GM18907 (cell line): ENCODE measurements around the gene GNPTG.
"Not testable (repeated sequence)": the region's sequence is repeated elsewhere in the genome, so short reads cannot be mapped to it uniquely, and the experiment has no call there.

Source experiments
- ATAC-seq: cut with Tn5 transposase; IDR thresholded peaks from one replicate; pipeline ENCODE4 v1.9.1; 2021; ENCODE audit warnings: mild to moderate bottlenecking, moderate library complexity; ENCODE audit not compliant: unreplicated experiment

GNPTG gene

DNA sequence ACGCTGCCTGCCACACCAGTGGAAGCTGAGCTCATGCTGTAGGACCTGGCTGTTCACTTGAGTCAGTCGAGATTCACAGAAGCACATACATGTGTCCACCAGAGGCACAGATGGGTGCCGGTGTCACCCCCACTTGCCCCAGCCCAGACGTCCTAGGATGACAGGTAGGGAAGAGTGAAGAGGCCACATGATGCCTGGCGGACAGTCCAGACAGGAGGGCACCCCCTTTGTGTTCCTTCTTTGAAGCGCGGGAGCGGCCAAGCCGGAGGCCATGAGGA lies 33.5 kb upstream of the GNPTG start:
- ATAC-seq: no peak

DNA sequence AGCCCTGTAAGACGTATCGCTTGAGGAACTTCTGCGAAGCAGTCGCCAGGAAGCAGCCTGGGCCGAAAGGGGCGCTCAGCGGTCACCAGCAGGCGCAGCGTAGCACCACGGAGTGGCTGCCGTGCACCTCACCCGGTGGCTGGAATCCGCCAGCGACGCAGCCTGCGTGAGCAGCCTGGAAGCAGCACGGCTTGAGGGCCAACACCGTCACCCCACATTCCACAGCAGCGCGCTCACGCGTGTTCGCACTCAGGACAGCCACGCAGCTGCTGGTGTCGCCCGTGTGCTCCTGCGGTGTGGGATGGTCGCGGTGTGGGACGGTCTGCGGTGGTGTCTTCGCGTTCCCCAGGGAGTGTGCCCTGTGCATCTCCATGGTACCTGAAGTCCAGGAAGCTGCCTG lies 32.7 kb upstream of the GNPTG start:
- no peak for ATAC-seq

DNA sequence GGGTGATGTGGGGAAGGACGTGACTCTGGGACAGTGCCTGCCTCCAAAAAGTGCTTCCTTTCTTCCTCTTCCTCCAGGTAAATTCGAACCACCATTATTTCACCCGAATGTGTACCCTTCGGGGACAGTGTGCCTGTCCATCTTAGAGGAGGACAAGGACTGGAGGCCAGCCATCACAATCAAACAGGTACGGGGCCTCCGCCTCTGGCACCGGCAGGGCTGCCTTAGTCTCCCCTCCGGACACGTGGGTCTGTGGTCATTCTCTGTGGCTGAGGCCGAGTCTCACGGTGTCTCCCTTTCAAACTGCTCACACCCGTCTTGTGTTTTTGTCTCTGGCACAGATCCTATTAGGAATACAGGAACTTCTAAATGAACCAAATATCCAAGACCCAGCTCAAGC lies 31.6 kb upstream of the GNPTG start:
- ATAC-seq: no peak

DNA sequence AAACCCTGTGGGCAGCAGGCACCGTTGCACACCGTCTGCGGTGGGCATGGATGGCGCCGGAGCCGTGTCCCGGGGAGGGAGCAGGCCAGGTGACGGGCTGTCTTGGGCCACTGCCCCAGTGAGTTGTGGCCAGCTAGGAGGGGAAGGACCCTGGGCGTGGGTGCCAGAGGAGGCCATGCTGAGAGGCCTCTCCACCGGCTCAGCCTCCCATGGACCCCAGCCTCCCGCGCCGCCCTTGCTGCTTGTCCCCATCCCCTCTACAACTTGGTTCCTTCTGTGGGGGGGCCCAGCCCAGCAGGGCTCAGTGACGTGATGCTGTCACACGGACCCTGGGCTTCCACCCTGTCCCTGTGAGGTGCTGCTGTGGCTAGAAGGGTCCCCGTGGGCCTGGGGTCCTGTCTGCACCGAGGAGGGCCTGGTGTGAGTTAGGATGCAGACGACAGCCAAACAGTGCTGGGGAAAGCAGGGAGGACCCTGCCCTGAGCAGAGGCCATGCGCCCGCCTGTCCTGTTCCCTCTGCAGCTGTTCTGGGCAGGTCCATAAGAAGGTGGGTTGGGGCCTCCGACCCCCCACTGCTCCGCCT lies 31.0 kb upstream of the GNPTG start:
- ATAC-seq: no peak

DNA sequence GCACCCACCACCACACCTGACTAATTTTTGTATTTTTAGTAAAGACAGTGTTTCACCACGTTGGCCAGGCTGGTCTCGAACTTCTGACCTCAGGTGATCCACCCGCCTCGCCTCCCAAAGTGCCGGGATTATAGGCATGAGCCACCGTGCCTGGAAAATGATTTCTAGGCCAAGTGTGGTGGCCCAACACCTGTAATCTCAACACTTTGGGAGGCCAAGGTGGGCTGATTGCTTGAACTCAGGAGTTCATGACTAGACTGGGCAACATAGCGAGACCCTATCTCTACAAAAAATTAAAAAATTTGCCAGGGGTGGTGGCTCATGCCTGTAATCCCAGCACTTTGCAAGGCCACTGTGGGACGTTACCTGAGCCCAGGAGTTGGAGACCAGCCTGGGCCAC lies 29.3 kb upstream of the GNPTG start:
- no peak for ATAC-seq

DNA sequence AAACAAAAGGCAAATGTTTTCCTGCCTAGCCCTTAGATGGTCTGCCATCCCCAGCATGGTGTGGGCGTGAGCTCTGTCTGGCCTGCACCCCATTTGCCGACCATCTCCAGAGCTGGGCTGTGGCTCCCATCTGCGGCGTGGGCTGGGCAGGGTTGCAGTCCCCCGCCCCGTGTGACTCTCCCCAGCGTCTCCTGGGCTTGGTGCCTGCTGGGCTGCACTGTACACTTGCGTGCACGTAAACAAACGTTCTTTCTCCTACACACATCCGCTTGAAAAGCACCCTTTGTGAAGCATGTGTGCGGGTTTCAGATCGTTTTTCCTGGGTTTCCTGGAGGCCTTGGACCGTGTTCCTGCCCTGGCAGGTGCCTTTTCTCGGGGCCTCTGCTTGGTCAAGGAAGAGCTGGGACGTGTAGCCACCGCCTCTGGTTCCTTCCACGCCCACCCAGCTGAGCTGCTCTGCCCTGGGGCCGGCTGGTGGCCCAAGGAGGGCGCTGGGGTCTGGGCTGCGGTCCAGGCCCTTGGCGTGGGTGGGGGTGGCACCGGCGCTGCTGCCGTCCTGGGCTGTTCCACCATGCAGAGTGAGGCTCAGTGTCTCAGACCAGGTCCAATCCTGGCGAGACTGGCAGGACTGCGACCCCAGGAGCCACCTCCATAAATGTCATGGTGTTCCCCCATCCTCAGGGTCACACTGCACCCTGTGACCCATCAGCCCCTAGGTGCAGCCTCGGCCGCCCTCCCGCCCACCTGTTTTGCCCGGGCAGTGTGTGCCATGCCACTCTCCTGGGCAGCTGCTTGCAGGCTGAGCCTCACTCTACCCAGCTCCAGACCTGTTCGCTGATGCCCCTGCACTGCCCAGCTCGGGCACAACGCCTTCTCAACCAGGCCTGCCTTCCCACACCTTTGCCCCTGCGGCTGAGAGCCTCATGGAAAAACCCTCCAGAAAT lies 28.2 kb upstream of the GNPTG start:
- ATAC-seq: no peak

DNA sequence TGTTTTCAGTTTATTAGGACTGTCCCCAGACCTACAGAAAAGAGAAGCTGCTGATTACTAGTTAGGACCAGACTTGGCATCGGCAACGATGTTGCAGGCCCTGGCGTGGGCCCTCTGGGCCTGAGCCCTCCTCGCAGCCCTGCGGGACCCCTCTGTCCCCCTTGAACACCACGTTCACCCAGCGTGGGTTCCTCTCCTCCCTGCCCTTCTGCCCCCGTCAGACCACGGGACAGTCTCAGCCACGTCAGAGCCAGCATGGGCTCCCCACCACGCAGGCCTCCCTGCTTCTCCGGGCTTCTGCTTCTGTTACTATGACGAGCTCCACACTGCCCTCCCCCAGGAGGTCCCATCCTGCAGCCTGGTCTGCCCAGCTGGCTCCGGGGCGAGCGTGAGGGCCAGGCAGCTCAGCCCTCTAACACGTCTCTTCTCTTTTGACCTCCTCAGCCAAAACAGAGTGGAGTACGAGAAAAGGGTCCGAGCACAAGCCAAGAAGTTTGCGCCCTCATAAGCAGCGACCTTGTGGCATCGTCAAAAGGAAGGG lies 27.4 kb upstream of the GNPTG start:
- ATAC-seq: no peak

DNA sequence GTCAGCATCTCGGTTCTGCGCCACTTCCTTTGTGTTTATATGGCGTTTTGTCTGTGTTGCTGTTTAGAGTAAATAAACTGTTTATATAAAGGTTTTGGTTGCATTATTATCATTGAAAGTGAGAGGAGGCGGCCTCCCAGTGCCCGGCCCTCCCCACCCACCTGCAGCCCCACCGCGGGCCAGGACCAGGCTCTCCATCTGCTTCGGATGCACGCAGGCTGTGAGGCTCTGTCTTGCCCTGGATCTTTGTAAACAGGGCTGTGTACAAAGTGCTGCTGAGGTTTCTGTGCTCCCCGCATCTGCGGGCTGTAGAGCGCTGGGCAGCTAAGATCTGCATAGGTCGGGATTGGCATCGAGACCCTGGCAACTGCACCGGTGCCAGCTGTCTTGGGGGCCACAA lies 26.5 kb upstream of the GNPTG start:
- ATAC-seq: no peak

DNA sequence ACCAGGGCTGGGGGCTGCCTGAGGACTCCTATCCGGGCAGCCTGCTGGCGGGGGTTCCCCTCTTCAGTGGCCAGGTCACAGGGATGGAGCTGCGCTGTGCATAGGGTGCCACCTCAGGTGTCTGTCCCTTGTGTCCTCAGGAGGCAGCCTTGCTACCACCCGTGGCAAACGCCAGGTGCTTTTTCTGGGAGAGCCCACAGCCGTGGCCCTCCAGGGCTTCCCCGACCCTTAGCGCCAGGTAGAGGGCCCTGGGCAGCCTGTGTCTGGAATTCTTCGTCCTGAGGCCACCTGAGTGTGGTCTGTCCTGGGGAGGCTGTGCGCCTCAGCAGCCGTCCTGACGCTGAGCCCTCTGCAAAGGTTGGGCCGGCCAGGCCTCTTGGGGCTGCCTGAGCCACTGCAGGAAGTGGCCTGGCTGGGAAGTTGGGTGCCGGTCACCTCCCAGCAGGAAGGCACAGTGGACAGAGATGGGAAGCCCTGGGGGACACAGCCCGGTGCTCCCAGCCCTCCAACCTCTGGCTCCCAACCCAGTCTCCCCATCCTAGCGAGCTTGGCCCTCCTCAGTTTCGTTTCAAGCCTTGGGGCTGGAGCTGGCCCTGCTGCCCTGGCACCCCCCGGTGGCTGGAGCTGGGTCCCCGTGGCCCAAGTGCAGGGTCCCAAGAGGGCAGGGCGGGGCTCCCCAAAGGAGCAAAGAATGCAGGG lies 25.9 kb upstream of the GNPTG start:
- ATAC-seq: no peak

DNA sequence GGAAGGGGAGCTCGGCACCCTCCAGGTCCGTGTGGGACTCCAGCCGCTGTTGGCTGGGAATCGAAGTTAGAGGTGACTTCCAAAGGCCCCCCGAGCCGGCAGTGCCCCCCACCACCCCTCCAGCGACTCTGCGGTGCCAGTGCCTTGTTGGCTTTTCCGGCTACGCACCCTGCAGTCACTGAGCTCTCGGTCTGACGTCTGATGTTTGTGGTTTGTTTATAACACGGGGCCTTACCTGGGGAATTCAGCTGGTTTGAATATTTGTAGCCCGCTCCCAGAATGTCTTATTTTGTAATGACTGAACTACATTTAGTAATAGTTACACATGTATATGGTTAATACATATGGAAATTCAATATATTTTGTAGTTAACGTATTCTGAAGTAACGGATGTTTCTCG lies 25.3 kb upstream of the GNPTG start:
- no peak for ATAC-seq

DNA sequence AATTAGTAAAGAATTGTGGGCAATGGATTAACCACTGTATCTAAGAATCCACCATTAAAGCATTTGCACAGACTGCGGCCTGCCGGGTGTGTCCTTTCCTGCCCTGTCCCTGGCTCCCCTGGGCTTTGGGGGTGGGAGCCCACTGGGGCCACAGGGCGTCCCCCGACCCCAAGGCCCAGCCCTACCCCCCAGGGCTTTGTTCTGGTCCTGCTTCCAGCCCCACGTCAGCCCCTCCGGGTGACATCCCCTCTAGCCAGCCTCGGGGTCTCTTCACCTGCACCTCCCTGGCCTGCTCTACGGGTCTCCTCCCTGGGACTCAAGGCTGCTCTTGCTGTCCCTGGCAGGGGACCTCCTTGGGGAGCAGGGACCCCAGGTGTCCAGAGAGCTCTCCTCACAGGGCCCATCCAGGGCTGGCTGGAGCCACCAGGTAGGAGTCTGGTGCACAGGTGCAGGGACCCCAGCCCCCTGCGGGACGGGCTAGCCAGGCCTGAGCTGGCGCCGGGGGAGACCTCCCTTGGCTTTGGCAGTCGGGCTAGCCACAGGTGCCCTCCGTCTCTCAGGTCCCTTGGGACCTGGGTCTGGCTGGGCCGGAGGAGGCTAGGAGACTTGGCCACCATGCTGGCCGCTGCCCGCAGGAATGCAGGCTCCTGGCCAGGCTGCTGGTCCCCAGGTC lies 24.6 kb upstream of the GNPTG start:
- no peak for ATAC-seq

DNA sequence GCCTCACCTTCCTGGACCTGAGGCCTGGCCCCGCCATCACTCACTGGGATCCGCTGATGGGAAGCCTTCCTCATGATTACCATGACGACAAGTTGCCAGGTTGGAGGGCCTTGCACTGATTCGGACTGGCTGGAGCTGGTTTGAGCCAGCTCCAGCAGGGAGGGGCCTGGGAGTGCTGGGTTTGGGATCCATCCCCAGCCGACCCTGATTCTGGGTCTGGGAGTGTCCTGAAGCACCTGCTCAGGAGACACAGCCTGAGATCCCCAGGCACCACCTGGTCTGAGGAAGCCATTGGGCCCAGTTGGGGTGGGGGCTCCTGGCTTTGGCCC lies 24.1 kb upstream of the GNPTG start:
- ATAC-seq: no peak

DNA sequence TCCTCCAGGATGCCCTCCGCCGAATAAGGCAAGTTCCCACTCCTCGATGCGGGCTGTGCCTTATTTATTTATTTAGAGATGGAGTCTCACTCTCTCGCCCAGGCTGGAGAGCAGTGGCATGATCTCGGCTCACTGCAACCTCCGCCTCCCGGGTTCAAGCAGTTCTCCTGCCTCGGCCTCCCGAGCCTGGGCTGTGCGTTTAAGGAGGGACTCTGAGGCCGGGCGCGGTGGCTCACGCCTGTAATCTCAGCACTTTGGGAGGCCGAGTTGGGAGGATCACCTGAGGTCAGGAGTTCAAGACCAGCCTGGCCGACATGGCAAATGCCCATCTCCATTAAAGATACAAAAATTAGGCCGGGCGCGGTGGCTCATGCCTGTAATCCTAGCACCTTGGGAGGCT lies 23.6 kb upstream of the GNPTG start:
- ATAC-seq: not testable (repeated sequence)

DNA sequence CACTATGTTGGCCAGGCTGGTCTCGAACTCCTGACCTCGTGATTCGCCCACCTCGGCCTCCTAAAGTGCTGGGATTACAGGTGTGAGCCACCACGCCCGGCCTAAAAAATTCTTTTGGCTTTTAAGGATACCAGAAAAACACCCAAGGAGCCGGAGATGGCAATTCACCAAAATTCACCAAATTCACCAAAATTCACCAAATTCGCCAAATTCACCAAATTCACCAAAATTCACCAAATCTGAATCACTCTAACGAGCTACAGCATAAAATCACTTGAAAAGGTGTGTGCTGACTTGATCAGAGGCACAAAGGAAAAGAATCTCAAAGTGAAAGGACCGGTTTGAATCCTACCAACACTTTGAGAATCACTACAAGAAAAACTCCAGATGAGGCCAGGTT lies 22.8 kb upstream of the GNPTG start:
- not testable (repeated sequence) for ATAC-seq

DNA sequence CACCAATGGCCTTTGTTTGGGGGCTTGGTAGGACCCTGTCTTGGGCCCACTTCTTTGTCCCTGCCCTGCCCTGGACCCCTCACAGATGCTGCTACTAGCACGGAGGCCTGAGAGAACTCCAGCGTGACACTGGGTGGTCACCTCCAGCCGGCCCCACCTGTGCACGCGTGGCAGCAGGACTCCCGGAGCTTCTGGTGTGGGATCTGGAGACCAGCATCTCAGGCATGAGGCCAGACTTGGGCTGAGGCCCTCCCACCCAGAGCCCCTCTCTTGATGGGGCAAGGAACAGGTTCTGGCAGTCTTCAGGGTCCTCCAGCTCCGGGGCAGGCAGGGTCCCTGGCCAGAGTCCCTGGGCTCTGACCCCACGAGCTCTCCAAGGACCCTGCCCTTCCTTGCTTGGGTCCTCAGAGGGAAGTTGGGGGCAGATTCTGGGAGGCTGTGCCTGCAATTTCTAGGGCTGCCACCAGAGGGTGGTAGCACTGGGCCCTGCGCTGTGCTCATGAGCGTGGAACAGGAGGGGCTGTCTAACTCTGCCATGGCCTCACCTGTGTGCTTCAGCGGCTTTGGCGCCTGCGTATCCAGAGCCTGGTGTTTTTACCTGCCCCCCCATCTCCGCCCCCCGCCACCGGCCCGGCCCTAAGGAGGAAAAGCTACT lies 21.3 kb upstream of the GNPTG start:
- no peak for ATAC-seq

DNA sequence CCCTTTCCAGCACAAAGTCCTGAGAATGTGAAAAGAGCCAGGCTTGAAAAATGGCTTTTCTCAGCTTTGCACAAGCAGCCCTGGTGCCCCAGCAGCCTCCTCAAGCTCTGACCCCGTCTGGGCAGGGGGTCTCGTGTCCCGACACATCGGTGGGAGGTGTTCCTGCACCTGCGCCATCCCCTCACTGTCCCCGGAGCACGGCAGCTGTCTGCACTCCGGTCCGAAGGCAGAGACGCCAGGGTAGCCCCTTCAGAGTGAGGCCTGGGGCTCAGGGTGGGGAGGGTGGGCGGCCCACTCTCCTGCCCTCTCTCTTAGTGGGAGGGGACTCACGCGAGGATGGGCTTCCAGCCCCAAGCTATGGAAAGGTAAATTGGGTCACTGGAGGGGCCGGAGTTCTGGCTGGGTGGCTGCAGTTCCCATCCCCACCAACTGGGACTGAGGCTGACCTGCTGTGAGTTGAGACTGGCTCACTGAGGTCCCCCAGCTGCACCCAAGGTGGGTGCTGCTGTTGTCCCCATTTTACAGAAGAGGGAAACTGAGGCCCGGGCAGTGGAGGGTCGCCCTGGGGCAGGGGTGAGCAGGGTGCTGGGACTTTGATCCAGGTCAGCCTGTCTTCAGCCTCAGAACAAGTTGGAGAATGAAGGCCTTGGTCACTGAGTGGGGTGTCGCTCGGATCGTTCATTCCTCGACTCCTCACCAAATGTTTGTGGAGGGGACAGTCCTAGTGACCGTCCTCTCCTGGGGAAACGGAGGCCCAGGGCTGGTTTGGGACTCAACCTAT lies 20.6 kb upstream of the GNPTG start:
- ATAC-seq: no peak

DNA sequence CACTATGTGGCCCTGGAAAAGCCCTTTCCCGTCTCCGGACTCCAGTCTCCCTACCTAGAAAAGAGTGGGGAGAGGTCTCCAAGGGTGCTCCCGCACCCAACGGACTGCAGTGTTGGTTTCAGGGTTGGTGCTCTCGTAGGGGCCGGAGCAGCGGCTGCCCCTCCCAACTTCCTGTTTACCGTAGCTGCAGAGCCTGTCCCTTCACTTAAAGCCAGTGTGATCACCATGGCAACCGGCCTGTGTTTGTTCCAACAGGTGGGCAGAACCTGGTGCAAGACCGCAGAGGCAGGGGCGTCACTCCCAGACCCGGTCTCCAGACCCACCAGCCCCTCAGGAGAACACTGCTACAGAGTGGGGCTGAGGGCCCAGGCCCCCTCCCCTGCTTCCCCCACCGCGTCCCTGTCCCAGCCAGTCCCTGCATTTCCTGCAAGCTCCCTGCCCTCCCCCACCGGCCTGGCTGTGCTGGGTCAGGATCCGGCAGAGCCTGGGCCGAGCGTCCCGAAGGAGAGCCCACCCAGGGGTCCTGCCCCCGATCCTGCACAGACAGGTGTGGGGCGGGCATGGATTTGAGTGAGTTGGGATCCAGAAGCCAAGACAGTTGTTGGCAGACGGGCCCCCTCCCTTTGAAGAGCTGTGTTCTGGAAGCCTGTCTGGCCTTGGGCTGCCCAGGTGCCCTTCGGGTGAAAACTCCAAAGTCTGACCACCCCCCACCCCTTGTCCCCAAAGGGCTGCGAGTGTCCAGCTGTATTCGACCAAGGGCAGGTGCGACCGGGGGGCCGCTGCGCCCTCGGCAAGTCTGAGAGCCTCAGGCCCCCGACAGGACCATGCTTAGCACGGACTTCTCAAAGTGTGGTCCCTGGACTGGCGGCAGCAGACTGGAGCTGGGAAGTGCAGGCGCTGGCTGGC lies 19.8 kb upstream of the GNPTG start:
- ATAC-seq: peak; percentile 58

DNA sequence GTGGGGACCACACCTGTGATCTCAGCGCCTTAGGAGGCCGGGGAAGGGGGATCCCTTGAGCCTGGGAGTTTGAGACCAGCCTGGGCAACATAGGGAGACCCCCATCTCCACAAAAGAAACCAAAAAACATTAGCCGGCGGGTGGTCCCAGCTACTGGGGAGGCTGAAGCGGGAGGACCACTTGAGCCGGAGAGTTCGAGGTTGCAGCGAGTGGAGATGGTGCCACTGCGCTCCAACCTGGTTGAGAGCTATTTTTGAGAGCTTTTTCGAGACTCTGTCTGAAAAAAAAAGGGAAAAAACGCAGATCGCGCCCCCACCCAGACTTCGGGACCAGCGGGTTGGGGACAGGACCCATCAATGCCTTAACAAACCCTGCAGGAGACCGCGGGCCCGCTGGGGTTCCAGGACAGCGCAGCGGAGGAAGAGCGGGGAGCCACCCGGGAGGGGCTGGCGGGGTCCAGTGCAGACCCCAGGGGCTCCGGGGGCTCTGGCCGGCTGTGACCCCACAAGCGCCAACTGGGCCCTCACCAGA lies 19.0 kb upstream of the GNPTG start:
- ATAC-seq: no peak
